Activated CD8-positive, alpha-beta memory T cell treated with anti-CD3 and anti-CD28 coated beads for 4 hours (primary cell): ENCODE data around the gene ADISSP.
"Not testable (repeated sequence)": the region's sequence is repeated elsewhere in the genome, so short reads cannot be mapped to it uniquely, and the experiment has no call there.

Experiments used
- DNase-seq, 2 donors: peaks; one replicate each; pipeline ENCODE4 v3.0.0-alpha.2; 2020; ENCODE audit warnings: low read depth in 2 of 2

ADISSP gene

DNA sequence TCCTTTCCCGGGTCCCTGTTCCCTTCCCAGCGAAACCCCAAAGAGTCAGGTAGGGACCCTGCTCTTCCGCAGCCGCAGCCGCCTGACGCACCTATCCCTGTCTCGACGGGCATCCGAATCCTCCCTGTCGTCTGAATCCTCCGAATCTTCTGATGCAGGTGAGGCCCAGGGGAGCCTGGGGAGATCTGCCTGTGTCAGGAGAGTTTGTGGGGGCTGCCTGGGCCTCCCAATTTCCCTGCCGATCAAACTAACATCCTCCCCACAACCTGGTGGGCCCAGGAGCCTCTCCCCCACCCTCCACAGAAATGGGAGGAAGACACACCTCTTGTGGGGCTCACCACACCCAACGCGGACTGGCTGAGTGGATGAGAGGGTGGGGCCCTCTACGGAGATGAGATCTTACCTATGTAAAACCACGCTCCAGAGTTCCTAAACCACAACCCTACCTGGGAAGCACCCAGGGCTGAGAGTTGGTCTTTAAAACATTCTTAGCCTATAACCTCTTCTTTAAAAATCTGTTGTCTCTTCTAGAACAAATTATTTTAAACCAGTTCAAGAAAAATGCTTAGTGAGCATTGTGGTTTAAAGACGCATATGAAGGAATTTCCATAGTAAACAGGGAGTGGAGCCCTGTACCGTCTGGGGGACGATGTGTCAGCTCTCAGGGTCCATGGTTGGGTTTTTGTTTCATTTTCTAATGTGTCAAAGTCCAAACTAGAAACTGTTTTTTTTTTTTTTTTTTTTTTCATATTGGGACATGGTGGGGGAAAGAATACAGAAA lies 30.2 kb upstream of the ADISSP start:
- no peak for DNase-seq

DNA sequence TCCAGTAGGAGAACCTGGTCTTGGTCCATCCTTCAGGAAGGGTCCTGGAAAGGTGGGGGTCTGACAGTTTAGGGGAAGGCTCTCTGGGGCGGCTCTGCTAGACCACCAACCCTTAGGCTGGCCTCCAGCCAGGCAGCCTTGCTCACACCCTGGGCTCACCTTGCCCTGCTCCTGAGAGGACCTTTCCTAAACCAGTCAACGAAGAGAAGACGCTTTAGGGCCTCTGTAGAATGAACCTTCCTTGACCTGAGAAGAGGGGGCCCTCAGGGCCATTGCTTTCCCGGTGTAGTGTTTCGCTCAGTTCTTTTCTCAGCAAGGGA lies 29.6 kb upstream of the ADISSP start:
- no peak for DNase-seq

- no peak for DNase-seq
Measured at GRCh38 chr20:3796477-3797225, 29.1 kb upstream of the ADISSP start.

GRCh38 chr20:3795511-3796468 lies 28.2 kb upstream of the ADISSP start, which contains the start of gene CDC25B:
TSS of gene CDC25B (plus strand) at chr20:3796310. CDS start at chr20:3796532, 222 bp downstream.
- DNase-seq: peak; percentile 74 to 80

DNA sequence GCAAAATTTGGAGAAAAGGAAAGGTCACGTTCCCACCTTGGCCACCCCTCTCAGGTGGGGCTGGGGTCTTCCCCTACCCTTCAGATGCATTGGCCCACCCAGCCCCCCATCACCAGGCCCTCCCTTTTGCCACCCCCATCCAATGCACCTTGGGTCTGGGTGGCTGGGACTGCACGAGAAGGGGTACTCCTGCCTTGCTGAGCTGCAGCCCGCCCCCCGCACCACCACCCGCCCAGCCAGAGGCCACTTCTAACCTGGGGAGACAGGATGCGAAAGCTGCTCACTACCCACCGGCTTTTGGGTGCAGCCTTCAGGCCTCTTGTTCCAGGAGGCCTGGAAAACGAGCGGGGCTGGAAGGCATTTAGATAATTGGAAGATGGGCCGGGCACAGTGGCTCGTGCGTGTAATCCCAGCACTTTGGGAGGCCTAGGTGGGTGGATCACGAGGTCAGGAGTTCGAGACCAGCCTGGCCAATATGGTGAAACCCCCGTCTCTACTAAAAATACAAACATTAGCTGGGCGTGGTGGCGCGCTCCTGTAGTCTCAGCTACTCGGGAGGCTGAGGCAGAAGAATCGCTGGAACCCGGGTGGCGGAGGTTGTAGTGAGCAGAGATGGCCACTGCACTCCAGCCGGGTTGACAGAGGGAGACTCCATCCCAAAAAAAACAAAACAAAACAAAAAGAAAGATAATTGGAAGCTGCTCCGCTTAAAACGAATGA lies 27.3 kb upstream of the ADISSP start:
- no peak for DNase-seq

DNA sequence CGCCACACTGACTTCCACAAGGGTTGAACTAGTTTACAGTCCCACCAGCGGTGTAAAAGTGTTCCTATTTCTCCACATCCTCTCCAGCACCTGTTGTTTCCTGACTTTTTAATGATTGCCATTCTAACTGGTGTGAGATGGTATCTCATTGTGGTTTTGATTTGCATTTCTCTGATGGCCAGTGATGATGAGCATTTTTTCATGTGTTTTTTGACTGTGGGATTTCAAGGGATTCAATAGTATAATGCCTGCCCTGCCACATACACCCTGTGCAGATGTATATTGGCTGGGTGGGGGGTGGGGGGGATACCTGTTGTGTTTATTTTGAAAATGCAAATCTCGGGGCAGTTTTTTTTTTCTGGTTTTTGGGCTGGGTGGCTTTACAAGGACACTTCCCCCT lies 26.6 kb upstream of the ADISSP start:
- DNase-seq: not testable (repeated sequence)

DNA sequence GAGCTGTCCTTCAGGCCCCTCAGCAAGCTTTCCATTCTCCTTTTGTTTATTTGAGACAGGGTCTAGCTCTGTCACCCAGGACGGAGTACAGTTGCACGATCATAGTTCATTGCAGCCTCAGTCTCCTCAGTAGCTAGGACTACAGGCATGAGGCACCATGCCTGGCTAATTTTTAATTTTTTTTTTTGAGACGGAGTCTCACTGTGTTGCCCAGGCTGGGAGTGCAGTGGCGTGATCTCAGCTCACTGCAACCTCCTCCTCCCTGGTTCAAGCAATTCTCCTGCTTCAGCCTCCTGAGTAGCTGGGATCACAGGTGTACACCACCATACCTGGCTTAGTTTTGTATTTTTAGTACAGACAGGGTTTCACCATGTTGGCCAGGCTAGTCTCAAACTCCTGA lies 21.6 kb upstream of the ADISSP start:
- not testable (repeated sequence) for DNase-seq

- DNase-seq: no peak
Measured at GRCh38 chr20:3788685-3789155, 21.2 kb upstream of the ADISSP start.

- no peak for DNase-seq
Measured at GRCh38 chr20:3787324-3788014, 19.9 kb upstream of the ADISSP start.

DNA sequence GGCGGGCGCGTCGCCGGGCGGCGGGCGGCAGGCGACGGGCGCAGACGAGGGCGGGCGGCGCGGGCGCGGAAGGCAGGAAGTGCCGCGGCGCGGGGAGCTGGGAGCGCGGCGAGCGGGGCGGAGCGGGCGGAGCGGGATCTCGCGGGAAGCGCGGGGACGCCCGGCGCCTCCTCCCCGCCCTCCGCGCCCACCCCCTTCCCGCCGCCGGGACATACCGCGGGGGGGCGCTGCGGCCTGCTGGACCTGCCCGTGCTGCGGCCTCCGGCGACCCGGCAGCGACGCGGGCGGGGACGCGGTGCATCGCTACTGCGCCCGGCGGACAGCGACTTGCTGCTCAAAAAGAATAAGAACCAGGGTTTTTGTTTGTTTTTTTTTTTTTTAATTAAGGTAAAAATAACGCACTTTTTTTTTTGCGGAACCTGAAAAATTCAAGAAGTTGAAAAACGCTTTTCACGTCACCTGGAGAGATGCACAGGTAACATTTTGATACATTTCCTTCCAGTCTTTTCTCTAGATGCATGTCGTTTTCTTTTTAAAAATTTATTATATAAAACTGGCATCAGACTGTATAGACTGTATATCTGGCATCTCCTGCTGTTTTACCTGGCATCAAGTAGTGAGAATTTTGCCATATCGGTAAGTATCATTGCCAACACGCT lies 19.2 kb upstream of the ADISSP start, which contains the start of gene CENPB:
Gene CENPB (minus strand): TSS at position 76 of the 659 bp plus-strand sequence. CDS start 257 bp downstream, outside the sequence.
- DNase-seq: peak; percentile 71 to 81

- DNase-seq: no peak
Measured at GRCh38 chr20:3786126-3786484, 18.6 kb upstream of the ADISSP start.

DNA sequence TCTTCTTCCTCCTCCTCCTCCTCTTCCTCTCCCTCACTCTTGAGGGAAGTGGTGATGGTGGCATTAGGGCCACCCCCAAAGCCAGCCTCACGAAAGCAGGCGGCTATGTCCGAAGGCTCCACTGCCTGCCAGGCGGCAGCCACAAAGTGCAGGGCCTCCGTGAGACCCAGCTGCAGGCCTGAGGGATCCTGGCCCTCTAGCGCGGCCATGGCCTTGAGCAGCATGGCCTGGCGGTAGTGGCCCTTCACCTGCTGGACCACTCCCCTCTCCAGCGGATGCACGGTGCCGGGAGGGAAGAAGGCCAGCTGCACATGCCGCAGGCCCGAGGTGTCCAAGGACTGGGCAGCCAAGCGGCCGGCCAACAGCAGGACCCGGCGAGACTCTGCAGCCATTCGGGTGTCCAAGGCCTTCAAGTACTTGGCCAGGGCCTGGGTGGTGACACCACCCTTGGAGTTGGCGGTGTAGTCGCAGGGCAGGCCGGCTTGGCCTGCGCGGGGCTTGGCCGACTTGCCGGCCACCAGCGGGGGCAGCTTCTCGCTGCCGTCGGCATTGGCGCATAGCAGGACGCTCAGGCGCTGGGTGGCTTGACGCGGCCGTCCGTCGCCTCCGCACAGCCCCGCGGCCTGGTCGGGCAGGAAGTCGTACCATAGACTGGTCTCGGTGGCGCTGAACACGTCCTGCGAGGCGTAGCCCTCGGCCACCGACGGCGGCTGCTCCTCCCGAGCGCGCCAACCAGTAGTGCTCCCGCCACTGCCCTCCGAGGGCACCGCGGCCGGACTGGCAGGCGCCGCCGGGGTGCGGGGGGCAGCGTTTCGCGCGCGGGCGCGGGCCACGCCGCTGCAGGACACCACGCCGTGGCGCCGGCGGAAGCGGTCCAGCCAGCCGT lies 17.9 kb upstream of the ADISSP start:
- no peak for DNase-seq

GRCh38 chr20:3784863-3785239 lies 17.3 kb upstream of the ADISSP start:
- DNase-seq: no peak

DNA sequence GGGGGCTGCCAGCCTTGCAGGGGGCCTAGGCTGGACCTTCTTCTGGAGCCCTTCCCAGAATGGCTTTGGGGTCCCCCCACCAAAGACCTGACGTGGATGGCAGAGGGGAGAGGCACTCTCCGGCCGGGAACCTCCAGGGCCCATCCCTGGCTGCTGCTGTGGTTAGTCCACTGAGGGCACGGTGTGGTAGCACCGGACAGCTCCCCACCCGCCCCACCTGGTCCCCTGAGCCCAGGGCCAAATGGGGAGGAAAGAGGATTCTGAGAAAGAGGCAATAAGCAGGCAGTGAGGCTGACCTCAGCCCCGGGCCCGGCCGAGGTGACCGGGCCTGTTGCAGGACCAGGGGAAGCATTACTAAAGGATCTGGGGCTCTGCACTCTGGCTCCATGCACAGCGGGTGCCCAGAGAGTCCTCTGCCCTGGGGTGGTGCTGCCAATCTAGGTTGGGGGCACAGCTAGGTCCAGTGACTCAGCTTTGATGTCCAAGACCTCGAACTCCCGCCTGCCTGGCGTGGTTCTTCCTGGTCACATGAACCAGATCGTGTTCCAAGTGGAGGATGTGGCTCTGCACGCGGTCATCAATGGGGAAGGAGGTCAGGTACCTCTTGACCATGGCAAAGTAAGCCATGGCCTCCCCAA lies 16.8 kb upstream of the ADISSP start:
- DNase-seq: no peak

DNA sequence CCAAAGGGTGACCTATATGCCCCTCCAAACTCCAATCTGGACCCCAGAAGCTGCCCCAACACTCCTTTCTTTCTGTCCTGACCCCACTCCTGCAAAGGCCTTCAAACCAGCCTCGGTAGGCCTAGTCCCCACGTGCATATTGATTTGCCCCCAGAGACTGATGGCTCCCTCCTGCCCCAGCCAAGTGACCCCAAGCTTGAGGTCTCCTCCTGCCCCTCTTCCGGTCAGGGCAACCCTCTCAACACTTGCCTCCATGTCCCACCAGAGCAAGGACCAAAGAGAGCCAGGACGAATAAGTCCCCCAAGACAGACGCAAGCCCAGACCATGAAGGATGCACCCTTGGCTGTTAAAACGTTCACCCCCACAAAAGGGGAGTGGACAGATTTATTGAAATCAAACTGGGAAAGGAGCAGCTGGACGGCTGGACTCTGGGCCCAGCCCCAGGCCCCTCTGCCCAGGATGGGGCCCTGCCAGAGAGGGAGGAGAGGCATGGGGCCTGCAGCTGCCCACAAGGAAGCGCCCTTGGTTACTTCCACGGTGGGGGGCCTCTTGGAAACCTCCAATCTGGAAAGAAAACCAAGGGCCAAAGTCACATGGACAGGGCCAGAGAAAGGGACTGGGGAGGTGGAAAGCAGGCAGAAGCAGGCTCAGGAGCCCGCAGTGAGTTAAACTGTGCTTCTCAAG lies 16.1 kb upstream of the ADISSP start:
- DNase-seq: no peak

DNA sequence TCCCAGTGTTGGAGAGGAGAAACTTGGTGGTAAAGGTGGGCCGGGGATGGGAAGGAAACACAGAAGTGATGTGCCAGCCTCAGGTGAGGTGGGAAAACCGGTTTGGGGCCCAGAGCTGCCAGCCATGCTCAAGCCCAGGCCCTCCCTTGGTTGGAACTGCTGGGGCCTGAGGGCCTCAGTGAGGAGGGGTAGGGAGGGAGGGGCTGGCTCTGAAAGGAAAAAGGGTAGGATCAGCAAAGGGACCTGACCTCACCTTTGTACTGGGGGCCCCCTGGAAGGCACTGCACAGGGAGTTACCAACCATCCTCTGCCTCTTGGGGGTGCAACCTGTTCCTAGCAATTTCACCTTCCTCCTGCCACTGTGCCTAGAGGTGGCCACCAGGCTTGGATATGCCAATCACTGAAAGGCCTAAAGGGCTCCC lies 15.5 kb upstream of the ADISSP start:
- no peak for DNase-seq

DNA sequence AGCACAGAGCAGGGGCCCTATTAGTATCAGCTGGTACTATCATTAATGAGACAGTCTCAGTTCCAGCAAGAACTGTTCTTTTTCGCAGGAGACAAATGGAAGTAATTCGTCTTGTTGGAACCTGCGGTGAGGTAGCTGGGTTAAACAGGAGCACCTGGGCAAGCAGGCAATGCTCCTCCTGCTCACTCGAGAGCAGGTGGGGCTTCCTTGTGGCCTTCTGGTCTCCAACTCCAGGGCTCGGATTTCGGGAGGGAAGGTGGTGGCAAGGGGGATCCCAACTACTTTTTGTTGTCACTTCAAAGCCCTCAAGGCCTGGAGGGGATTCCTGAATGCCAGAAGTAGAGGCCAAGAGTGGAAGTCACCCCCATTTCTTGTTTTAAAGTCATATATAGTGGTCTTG lies 15.0 kb upstream of the ADISSP start:
- DNase-seq: no peak
